OCI-LY3 (cell line): Measurements from ENCODE around the gene PEMT.

Experiments
- EZH2phosphoT487 ChIP-seq: fragments of 200-600 bp; shearing (Covaris generic); IDR thresholded peaks from 2 replicates; pipeline ENCODE4 v1.6.1; 2018; ENCODE audit warnings: antibody characterized with exemption, mixed run types, low read depth
- TF ChIP-seq, protein P1 (sequence below): fragments of 200-600, 300-600 bp; sonication (generic); IDR thresholded peaks from 2 replicates; pipeline ENCODE4 v1.5.1; 2014; ENCODE audit warnings: antibody characterized with exemption, low read length, low read depth

DNA sequence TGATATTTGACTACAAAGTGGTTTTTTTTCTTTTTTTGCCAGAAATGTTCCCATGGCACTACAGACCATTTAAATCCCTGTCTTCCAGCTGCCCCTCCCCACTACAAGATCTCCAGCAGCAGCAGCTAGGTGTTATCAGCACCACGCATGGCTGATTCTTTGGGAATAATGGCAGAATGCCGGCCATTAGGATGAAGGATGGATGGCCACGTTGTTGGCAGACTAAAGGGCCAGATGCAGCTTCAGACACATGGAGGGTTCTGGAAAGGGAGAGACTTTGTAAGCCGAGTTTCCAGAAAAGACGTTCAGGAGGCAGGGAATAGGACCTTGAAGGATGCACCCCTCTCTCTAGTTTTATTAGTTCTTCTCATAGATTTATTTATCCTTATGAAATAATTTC lies 125.0 kb downstream of the PEMT start:
- TF ChIP-seq, protein P1, sequence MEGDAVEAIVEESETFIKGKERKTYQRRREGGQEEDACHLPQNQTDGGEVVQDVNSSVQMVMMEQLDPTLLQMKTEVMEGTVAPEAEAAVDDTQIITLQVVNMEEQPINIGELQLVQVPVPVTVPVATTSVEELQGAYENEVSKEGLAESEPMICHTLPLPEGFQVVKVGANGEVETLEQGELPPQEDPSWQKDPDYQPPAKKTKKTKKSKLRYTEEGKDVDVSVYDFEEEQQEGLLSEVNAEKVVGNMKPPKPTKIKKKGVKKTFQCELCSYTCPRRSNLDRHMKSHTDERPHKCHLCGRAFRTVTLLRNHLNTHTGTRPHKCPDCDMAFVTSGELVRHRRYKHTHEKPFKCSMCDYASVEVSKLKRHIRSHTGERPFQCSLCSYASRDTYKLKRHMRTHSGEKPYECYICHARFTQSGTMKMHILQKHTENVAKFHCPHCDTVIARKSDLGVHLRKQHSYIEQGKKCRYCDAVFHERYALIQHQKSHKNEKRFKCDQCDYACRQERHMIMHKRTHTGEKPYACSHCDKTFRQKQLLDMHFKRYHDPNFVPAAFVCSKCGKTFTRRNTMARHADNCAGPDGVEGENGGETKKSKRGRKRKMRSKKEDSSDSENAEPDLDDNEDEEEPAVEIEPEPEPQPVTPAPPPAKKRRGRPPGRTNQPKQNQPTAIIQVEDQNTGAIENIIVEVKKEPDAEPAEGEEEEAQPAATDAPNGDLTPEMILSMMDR, result no peak
- no peak for TF ChIP-seq EZH2phosphoT487
